ENCODE measurements around the gene CHMP2A. TPM values are rescaled to one million over a fixed set of nuclear protein-coding genes. Genes with fewer than 3 reads are reported as not detected.

The CHMP2A gene
- total RNA-seq, 2 experiments from 2014 or later, result 72.7 to 101 TPM

GRCh38 chr19:58556622-58557220, 1.8 kb upstream of the CHMP2A start:
- H3K9me2 ChIP-seq (ENCODE audit: insufficient read depth, low read length), result no peaks in the 10 kb centered on the region
- intact Hi-C loops (cut with micrococcal nuclease; ENCODE audit: unreplicated experiment), result no loop called here
- H3K4me1 ChIP-seq (ENCODE audit: insufficient read depth, low read length, poor library complexity, severe bottlenecking), result peaks cover 41% of the 10 kb centered on the region
- DNase-seq (ENCODE audit: low spot score), result no peak
- peak overlapping the region; percentile 26 for H3K27ac ChIP-seq (ENCODE audit: low read depth, low read length, poor library complexity, severe bottlenecking)
- peaks cover 26% of the 10 kb centered on the region for H3K79me2 ChIP-seq (ENCODE audit: insufficient read depth, low read depth, low read length)
- 0 out of 2 replicates have a peak, but pooled peaks cover 4% of the 10 kb centered on the region for H4K20me1 ChIP-seq (ENCODE audit: insufficient read depth, low read length)
- H2AFZ ChIP-seq (ENCODE audit: low read length), result no peak overlapping the region
- peak overlapping the region; percentile 88 for H3K4me3 ChIP-seq (ENCODE audit: low read depth, low read length, poor library complexity, severe bottlenecking)
- CTCF ChIA-PET (ENCODE audit: unreplicated experiment), result interaction anchor here (0.8 kb wide), 1 partner anchor 37 kb away, joined by 3 read pairs; no protein-coding TSS in a partner anchor
- peaks cover 54% of the 10 kb centered on the region for H3K36me3 ChIP-seq (ENCODE audit: insufficient read depth, low read length)
- no TSS peak for BruUV-seq (replicated peaks)
- peak overlapping the region; percentile 83 for H3K4me2 ChIP-seq (ENCODE audit: low read length)
- no peak for TF ChIP-seq CTCF (conservative IDR thresholded peaks at IDR 0.05; ENCODE audit: low read length)
- TF ChIP-seq EZH2phosphoT487 (IDR thresholded peaks at IDR 0.05; ENCODE audit: borderline replicate concordance, low read depth, low read length), result no peak
- no peaks in the 10 kb centered on the region for H3K9me3 ChIP-seq (ENCODE audit: low read length)
- POLR2A ChIA-PET, result no interaction called here

GRCh38 chr19:58555920-58556621, 1.2 kb upstream of the CHMP2A start:
- Histone ChIP-seq H3K4me3 (ENCODE audit: low read depth, low read length, poor library complexity, severe bottlenecking) (peak overlapping the region; percentile 88), H3K4me1 (ENCODE audit: insufficient read depth, low read length, poor library complexity, severe bottlenecking) (peaks cover 41% of the 10 kb centered on the region), H3K4me2 (ENCODE audit: low read length) (peak overlapping the region; percentile 99), H3K9me3 (ENCODE audit: low read length) (no peaks in the 10 kb centered on the region), H2AFZ (ENCODE audit: low read length) (no peak overlapping the region), H3K9me2 (ENCODE audit: insufficient read depth, low read length) (no peaks in the 10 kb centered on the region), H3K27ac (ENCODE audit: low read depth, low read length, poor library complexity, severe bottlenecking) (peak overlapping the region; percentile 87), H3K79me2 (ENCODE audit: insufficient read depth, low read depth, low read length) (peaks cover 26% of the 10 kb centered on the region), H3K36me3 (ENCODE audit: insufficient read depth, low read length) (peaks cover 56% of the 10 kb centered on the region), H4K20me1 (ENCODE audit: insufficient read depth, low read length) (0 out of 2 replicates have a peak, but pooled peaks cover 4% of the 10 kb centered on the region)
- ChIA-PET CTCF (ENCODE audit: unreplicated experiment) (interaction anchor here (0.8 kb wide), 1 partner anchor 36 kb away, joined by 3 read pairs; no protein-coding TSS in a partner anchor), POLR2A (interaction anchor here (1.9 kb wide), 1 partner anchor 11 kb away, joined by 9 read pairs; no protein-coding TSS in a partner anchor)
- TF ChIP-seq CTCF (conservative IDR thresholded peaks at IDR 0.05; ENCODE audit: low read length) (no peak), EZH2phosphoT487 (IDR thresholded peaks at IDR 0.05; ENCODE audit: borderline replicate concordance, low read depth, low read length) (no peak)
- DNase-seq (ENCODE audit: low spot score), result no peak
- intact Hi-C loops (cut with micrococcal nuclease; ENCODE audit: unreplicated experiment), result loop anchor here (1.0 kb wide), 1 partner anchor 11 kb away; no protein-coding TSS in a partner anchor
- TSS peak; percentile 63 for BruUV-seq (replicated peaks)

Data from OCI-LY7 (cell line).